Upper lobe of left lung (tissue), 4 donors: ENCODE results near the gene SLC25A41.

ENCODE experiments used
- POLR2AphosphoS5 ChIP-seq, 2 donors: sonication (generic); formaldehyde crosslinking; IDR thresholded peaks; one replicate each; pipeline ENCODE4 v1.5.1; 2017; ENCODE audit warnings: antibody characterized with exemption in 2 of 2
- TF ChIP-seq, protein P1 (sequence below), 6 experiments: fragments of 450-650 bp in 4 of 6; fragments of 200-600 bp in 2 of 6; sonication (generic) in 2 of 6; IDR thresholded peaks; one replicate each; pipeline ENCODE4 v1.5.1; 2016 to 2019; ENCODE audit warnings: antibody characterized with exemption in 6 of 6

DNA sequence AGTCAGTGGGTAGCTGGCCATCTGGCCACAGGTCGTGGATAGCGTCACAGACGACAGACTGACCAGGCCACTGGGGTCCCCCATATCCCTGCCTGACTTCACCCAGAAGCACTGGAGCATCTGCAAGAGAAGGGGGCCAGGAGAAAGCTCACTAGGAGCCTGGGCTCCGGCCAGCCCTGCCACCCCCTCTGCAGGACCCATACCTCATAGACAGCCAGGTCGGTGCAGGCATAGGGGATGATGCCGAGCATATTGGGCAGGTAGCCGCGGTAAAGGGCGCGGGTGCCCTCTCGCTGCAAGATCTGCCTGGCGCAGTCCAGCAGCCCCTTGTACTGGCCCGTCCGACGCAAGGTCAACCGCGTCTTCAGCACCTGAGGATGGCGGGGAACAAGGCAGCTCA lies 6.4 kb downstream of the SLC25A41 start:
- TF ChIP-seq POLR2AphosphoS5 (IDR thresholded peaks at IDR 0.05): no peak
- TF ChIP-seq, protein P1, sequence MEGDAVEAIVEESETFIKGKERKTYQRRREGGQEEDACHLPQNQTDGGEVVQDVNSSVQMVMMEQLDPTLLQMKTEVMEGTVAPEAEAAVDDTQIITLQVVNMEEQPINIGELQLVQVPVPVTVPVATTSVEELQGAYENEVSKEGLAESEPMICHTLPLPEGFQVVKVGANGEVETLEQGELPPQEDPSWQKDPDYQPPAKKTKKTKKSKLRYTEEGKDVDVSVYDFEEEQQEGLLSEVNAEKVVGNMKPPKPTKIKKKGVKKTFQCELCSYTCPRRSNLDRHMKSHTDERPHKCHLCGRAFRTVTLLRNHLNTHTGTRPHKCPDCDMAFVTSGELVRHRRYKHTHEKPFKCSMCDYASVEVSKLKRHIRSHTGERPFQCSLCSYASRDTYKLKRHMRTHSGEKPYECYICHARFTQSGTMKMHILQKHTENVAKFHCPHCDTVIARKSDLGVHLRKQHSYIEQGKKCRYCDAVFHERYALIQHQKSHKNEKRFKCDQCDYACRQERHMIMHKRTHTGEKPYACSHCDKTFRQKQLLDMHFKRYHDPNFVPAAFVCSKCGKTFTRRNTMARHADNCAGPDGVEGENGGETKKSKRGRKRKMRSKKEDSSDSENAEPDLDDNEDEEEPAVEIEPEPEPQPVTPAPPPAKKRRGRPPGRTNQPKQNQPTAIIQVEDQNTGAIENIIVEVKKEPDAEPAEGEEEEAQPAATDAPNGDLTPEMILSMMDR (IDR thresholded peaks at IDR 0.05): no peak
